Measurements from ENCODE around the gene PCDHA10. TPM values are rescaled to one million over a fixed set of nuclear protein-coding genes. Genes with fewer than 3 reads are reported as not detected.

PCDHA10 gene
- total RNA-seq, 1 experiment from 2014 or later = 0.04 TPM

DNA sequence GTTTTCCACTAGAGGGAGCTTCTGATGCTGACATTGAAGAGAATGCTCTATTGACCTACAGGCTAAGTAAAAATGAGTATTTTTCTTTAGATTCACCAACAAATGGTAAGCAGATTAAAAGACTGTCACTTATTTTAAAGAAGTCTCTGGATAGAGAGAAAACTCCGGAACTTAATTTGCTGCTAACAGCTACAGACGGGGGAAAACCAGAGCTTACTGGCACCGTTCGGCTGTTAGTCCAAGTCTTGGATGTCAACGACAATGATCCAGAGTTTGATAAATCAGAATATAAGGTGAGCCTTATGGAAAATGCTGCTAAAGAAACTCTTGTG lies 13.8 kb downstream of the PCDHA10 start:
- Histone ChIP-seq H3K27ac (ENCODE audit: low read length) (no peak overlapping the region), H3K4me3 (ENCODE audit: low read length) (no peak overlapping the region), H4K20me1 (ENCODE audit: low read length) (no peaks in the 10 kb centered on the region), H3K4me1 (ENCODE audit: insufficient read depth, low read length) (peaks cover 10% of the 10 kb centered on the region; the same call in 1 of the 2 replicates), H3K36me3 (ENCODE audit: low read depth, low read length) (no peaks in the 10 kb centered on the region; the same call in 1 of the 2 replicates), H3K27me3 (ENCODE audit: low read length) (no peaks in the 10 kb centered on the region), H3K4me2 (ENCODE audit: low read length) (no peak overlapping the region), H3F3A (ENCODE audit: low read length, unreplicated experiment) (no peaks in the 10 kb centered on the region), H2AFZ (ENCODE audit: low read length) (no peak overlapping the region), H3K9me2 (replicated peaks; ENCODE audit: low read length) (no peaks in the 10 kb centered on the region), H3K9ac (ENCODE audit: low read length) (no peak overlapping the region), H3K79me2 (ENCODE audit: low read length) (0 out of 2 replicates have a peak, but pooled peaks cover 5% of the 10 kb centered on the region), H3K9me3 (ENCODE audit: low read length) (no peaks in the 10 kb centered on the region)
- BruUV-seq (replicated peaks) = no TSS peak
- ChIA-PET CTCF (no interaction called here), POLR2A (ENCODE audit: unreplicated experiment) (no interaction called here)
- DNase-seq (no peak), ATAC-seq (no peak)
- intact Hi-C loops (cut with micrococcal nuclease) = no loop called here
- TF ChIP-seq, protein P1, sequence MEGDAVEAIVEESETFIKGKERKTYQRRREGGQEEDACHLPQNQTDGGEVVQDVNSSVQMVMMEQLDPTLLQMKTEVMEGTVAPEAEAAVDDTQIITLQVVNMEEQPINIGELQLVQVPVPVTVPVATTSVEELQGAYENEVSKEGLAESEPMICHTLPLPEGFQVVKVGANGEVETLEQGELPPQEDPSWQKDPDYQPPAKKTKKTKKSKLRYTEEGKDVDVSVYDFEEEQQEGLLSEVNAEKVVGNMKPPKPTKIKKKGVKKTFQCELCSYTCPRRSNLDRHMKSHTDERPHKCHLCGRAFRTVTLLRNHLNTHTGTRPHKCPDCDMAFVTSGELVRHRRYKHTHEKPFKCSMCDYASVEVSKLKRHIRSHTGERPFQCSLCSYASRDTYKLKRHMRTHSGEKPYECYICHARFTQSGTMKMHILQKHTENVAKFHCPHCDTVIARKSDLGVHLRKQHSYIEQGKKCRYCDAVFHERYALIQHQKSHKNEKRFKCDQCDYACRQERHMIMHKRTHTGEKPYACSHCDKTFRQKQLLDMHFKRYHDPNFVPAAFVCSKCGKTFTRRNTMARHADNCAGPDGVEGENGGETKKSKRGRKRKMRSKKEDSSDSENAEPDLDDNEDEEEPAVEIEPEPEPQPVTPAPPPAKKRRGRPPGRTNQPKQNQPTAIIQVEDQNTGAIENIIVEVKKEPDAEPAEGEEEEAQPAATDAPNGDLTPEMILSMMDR (conservative IDR thresholded peaks at IDR 0.05; ENCODE audit: low read depth, low read length) = no peak; the same call in 1 of the 2 replicates
- no peak for TF ChIP-seq EZH2 (IDR thresholded peaks at IDR 0.05; ENCODE audit: low read length, unreplicated experiment)
- TF ChIP-seq EZH2phosphoT487 (IDR thresholded peaks at IDR 0.05; ENCODE audit: borderline replicate concordance, low read length) = no peak

DNA sequence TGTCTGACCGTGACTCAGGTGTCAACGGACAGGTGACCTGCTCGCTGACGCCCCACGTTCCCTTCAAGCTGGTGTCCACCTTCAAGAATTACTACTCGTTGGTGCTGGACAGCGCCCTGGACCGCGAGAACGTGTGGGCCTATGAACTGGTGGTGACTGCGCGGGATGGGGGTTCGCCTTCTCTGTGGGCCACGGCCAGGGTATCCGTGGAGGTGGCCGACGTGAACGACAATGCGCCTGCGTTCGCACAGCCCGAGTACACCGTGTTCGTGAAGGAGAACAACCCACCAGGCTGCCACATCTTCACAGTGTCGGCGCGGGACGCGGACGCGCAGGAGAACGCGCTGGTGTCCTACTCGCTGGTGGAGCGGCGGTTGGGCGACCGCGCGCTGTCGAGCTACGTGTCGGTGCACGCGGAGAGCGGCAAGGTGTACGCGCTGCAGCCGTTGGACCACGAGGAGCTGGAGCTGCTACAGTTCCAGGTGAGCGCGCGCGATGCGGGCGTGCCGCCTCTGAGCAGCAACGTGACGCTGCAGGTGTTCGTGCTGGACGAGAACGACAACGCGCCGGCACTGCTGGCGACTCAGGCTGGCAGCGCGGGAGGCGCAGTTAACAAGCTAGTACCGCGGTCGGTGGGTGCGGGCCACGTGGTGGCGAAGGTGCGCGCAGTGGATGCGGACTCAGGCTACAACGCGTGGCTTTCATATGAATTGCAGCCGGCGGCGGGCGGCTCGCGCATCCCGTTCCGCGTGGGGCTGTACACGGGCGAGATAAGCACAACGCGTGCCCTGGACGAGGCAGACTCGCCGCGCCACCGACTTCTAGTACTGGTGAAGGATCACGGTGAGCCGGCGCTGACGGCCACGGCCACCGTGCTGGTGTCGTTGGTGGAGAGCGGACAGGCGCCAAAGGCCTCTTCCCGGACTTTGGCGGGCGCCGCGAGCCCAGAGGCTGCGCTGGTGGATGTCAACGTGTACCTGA lies 14.8 kb downstream of the PCDHA10 start:
- no peak for DNase-seq
- Histone ChIP-seq H3K36me3 (ENCODE audit: low read depth, low read length) (no peaks in the 10 kb centered on the region; the same call in 1 of the 2 replicates), H3K4me1 (ENCODE audit: insufficient read depth, low read length) (peaks cover 14% of the 10 kb centered on the region), H3K27me3 (ENCODE audit: low read length) (no peaks in the 10 kb centered on the region), H3F3A (ENCODE audit: low read length, unreplicated experiment) (no peaks in the 10 kb centered on the region), H3K9me3 (ENCODE audit: low read length) (no peaks in the 10 kb centered on the region), H3K27ac (ENCODE audit: low read length) (no peak overlapping the region), H3K79me2 (ENCODE audit: low read length) (0 out of 2 replicates have a peak, but pooled peaks cover 9% of the 10 kb centered on the region), H3K9me2 (replicated peaks; ENCODE audit: low read length) (no peaks in the 10 kb centered on the region), H3K4me3 (ENCODE audit: low read length) (no peak overlapping the region), H2AFZ (ENCODE audit: low read length) (no peak overlapping the region), H3K4me2 (ENCODE audit: low read length) (no peak overlapping the region), H4K20me1 (ENCODE audit: low read length) (no peaks in the 10 kb centered on the region), H3K9ac (ENCODE audit: low read length) (no peak overlapping the region)
- BruUV-seq (replicated peaks) = no TSS peak
- intact Hi-C loops (cut with micrococcal nuclease) = no loop called here
- ChIA-PET CTCF (no interaction called here), POLR2A (ENCODE audit: unreplicated experiment) (no interaction called here)
- TF ChIP-seq EZH2phosphoT487 (IDR thresholded peaks at IDR 0.05; ENCODE audit: borderline replicate concordance, low read length) = no peak
- TF ChIP-seq, protein P1 (conservative IDR thresholded peaks at IDR 0.05; ENCODE audit: low read depth, low read length) = no peak
- TF ChIP-seq EZH2 (IDR thresholded peaks at IDR 0.05; ENCODE audit: low read length, unreplicated experiment) = no peak
- no peak for ATAC-seq

Data from PC-3 (cell line).